ENCODE data around the gene GTPBP1. TPM values are rescaled to one million over a fixed set of nuclear protein-coding genes. Genes with fewer than 3 reads are reported as not detected.

The GTPBP1 gene
- total and polyA plus RNA-seq, 2 of the 13 experiments (the other 11 are each of a cell fraction or from before 2014, with no cell fraction given), result 22.3 to 27.0 TPM

GRCh38 chr22:38756711-38757463, 51.1 kb downstream of the GTPBP1 start (continued):
- TF ChIP-seq ZBTB40 (IDR thresholded peaks at IDR 0.05) (no peak), ZBTB40 (CRISPR knock-in tag; IDR thresholded peaks at IDR 0.05) (no peak), BRCA1 (CRISPR knock-in tag; IDR thresholded peaks at IDR 0.05) (no peak), ZNF12 (CRISPR knock-in tag; IDR thresholded peaks at IDR 0.05) (no peak), CREM (IDR thresholded peaks at IDR 0.05) (no peak), CREM (CRISPR knock-in tag; IDR thresholded peaks at IDR 0.05) (no peak), ZSCAN9 (CRISPR knock-in tag; IDR thresholded peaks at IDR 0.05; ENCODE audit: borderline replicate concordance) (no peak), ZEB1 (IDR thresholded peaks at IDR 0.05; ENCODE audit: insufficient replicate concordance, low read depth) (no peak), JDP2 (CRISPR knock-in tag; IDR thresholded peaks at IDR 0.05; ENCODE audit: borderline replicate concordance) (no peak), HOXA3 (CRISPR knock-in tag; IDR thresholded peaks at IDR 0.05) (no peak), SIN3A (IDR thresholded peaks at IDR 0.05; ENCODE audit: borderline replicate concordance, low read depth, low read length) (no peak), MEIS2 (CRISPR knock-in tag; IDR thresholded peaks at IDR 0.05) (0 out of 2 replicates have a peak, but pooled peaks have one; percentile 18), FOXM1 (CRISPR knock-in tag; IDR thresholded peaks at IDR 0.05) (no peak), FOSL1 (CRISPR knock-in tag; IDR thresholded peaks at IDR 0.05; ENCODE audit: borderline replicate concordance) (no peak), ZNF563 (CRISPR knock-in tag; IDR thresholded peaks at IDR 0.05) (no peak), ZNF644 (CRISPR knock-in tag; IDR thresholded peaks at IDR 0.05; ENCODE audit: low read depth) (no peak), MIER3 (CRISPR knock-in tag; IDR thresholded peaks at IDR 0.05; ENCODE audit: borderline replicate concordance) (no peak), ZNF564 (CRISPR knock-in tag; IDR thresholded peaks at IDR 0.05) (0 out of 2 replicates have a peak, but pooled peaks have one; percentile 23), ZNF460 (CRISPR knock-in tag; IDR thresholded peaks at IDR 0.05; ENCODE audit: borderline replicate concordance) (no peak)
